Upper lobe of right lung (tissue), 1 donor: ENCODE results near the gene MED26. TPM values are rescaled to one million over a fixed set of nuclear protein-coding genes. Genes with fewer than 3 reads are reported as not detected.

ENCODE experiments used
- ATAC-seq: fragments of 200-7000 bp; cut with Tn5 transposase; one replicate; pipeline ENCODE4 v1.9.1; 2020; ENCODE audit warnings: mild to moderate bottlenecking, moderate library complexity
- DNase-seq: peaks from one replicate; pipeline ENCODE4 v3.0.0-alpha.2; 2020
- H3K27ac ChIP-seq: fragments of 200-600 bp; one replicate; pipeline ENCODE4 v1.8.0; 2022
- H3K27me3 ChIP-seq: fragments of 200-600 bp; one replicate; pipeline ENCODE4 v1.8.0; 2022; ENCODE audit warnings: mild to moderate bottlenecking
- H3K36me3 ChIP-seq: fragments of 200-600 bp; one replicate; pipeline ENCODE4 v1.8.0; 2022
- H3K4me1 ChIP-seq: fragments of 200-600 bp; one replicate; pipeline ENCODE4 v1.8.0; 2022
- H3K4me3 ChIP-seq: fragments of 200-600 bp; one replicate; pipeline ENCODE4 v1.8.0; 2022; ENCODE audit warnings: mild to moderate bottlenecking
- H3K9me3 ChIP-seq: fragments of 200-600 bp; one replicate; pipeline ENCODE4 v1.8.0; 2022
- intact Hi-C: fragments of 100-400 bp; cut with DNase I; formaldehyde crosslinking; loops from one replicate; pipeline ENCODE4 v1.11.0; 2022
- total RNA-seq: library from RNA; stranded (reverse); fragmentation: NEBNext Ultra II Directional; extraction: Animal tissue kit (Norgen Biotek cat#: 25700); gene quantifications from one replicate; pipeline ENCODE4 v1.2.1, GENCODE V29; 2021
- TF ChIP-seq, protein P1 (sequence below): fragments of 200-600 bp; IDR thresholded peaks from one replicate; pipeline ENCODE4 v1.8.0; 2022; ENCODE audit warnings: antibody characterized with exemption
- donor health status: DM: no; HTN: yes; CAD: no; lungs with severe emphysema.

Gene MED26
- total RNA-seq, 1 donor from 2014 or later: 13.4 TPM

GRCh38 chr19:16540948-16541347 is 87.1 kb downstream of the MED26 start:
- intact Hi-C loops: no loop called here
- H3K27ac ChIP-seq: no peak overlapping the region

GRCh38 chr19:16537111-16537510 is 90.9 kb downstream of the MED26 start:
- H3K9me3 ChIP-seq: no peaks in the 10 kb centered on the region
- no peaks in the 10 kb centered on the region for H3K27me3 ChIP-seq
- DNase-seq: no peak
- intact Hi-C loops: no loop called here
- peaks cover 18% of the 10 kb centered on the region for H3K4me1 ChIP-seq
- TF ChIP-seq, protein P1, sequence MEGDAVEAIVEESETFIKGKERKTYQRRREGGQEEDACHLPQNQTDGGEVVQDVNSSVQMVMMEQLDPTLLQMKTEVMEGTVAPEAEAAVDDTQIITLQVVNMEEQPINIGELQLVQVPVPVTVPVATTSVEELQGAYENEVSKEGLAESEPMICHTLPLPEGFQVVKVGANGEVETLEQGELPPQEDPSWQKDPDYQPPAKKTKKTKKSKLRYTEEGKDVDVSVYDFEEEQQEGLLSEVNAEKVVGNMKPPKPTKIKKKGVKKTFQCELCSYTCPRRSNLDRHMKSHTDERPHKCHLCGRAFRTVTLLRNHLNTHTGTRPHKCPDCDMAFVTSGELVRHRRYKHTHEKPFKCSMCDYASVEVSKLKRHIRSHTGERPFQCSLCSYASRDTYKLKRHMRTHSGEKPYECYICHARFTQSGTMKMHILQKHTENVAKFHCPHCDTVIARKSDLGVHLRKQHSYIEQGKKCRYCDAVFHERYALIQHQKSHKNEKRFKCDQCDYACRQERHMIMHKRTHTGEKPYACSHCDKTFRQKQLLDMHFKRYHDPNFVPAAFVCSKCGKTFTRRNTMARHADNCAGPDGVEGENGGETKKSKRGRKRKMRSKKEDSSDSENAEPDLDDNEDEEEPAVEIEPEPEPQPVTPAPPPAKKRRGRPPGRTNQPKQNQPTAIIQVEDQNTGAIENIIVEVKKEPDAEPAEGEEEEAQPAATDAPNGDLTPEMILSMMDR: no peak
- no peak overlapping the region for H3K4me3 ChIP-seq
- peaks cover 65% of the 10 kb centered on the region for H3K36me3 ChIP-seq
- no peak for ATAC-seq
- H3K27ac ChIP-seq: no peak overlapping the region

More at GRCh38 chr19:16540948-16541347, 87.1 kb downstream of the MED26 start:
- ATAC-seq (no peak), DNase-seq (no peak)
- TF ChIP-seq, protein P1: no peak
- Histone ChIP-seq H3K4me3 (peak overlapping the region; percentile 90), H3K27me3 (no peaks in the 10 kb centered on the region), H3K36me3 (peaks cover 26% of the 10 kb centered on the region), H3K9me3 (no peaks in the 10 kb centered on the region), H3K4me1 (peaks cover 31% of the 10 kb centered on the region)

GRCh38 chr19:16536130-16536529 is 91.9 kb downstream of the MED26 start:
- ATAC-seq: no peak
- no peaks in the 10 kb centered on the region for H3K9me3 ChIP-seq
- peaks cover 13% of the 10 kb centered on the region for H3K4me1 ChIP-seq
- no peak overlapping the region for H3K4me3 ChIP-seq
- no peaks in the 10 kb centered on the region for H3K27me3 ChIP-seq
- peaks cover 74% of the 10 kb centered on the region for H3K36me3 ChIP-seq
- no peak overlapping the region for H3K27ac ChIP-seq
- intact Hi-C loops: no loop called here
- no peak for DNase-seq
- TF ChIP-seq, protein P1: no peak

DNA sequence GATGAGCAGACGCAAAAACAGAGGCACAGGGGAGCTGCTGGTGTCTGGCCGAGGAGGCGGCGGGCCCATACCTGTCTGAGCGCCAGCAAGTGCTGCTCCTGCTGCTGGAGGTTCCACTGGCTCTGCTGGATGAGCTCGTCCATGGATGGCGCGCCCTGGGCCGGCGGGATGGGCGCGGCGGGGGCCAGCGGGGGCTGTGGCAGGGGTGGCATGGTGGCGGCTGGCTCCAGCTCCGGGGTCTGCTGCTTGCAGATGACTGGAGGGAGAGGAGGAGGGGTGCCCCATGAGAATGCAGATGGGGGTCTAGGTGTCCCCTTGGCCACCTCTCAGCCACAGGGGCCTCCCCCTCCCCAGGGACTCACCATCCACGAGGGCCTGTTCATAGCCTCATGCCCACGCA is 92.6 kb downstream of the MED26 start:
- Histone ChIP-seq H3K4me3 (no peak overlapping the region), H3K4me1 (peaks cover 5% of the 10 kb centered on the region), H3K9me3 (no peaks in the 10 kb centered on the region), H3K36me3 (peaks cover 82% of the 10 kb centered on the region), H3K27ac (no peak overlapping the region), H3K27me3 (no peaks in the 10 kb centered on the region)
- no peak for ATAC-seq
- TF ChIP-seq, protein P1: no peak
- no peak for DNase-seq
- intact Hi-C loops: no loop called here

GRCh38 chr19:16532440-16533234 is 95.4 kb downstream of the MED26 start:
- TF ChIP-seq, protein P1: no peak
- intact Hi-C loops: no loop called here
- Histone ChIP-seq H3K4me1 (no peaks in the 10 kb centered on the region), H3K27me3 (no peaks in the 10 kb centered on the region), H3K36me3 (peaks cover 98% of the 10 kb centered on the region), H3K4me3 (no peak overlapping the region), H3K9me3 (no peaks in the 10 kb centered on the region), H3K27ac (no peak overlapping the region)
- DNase-seq (no peak), ATAC-seq (no peak)

GRCh38 chr19:16531380-16531669 is 96.7 kb downstream of the MED26 start:
- ATAC-seq (no peak), DNase-seq (no peak)
- no peaks in the 10 kb centered on the region for H3K4me1 ChIP-seq
- TF ChIP-seq, protein P1: no peak
- H3K36me3 ChIP-seq: peaks cover 100% of the 10 kb centered on the region
- H3K27ac ChIP-seq: no peak overlapping the region
- H3K27me3 ChIP-seq: no peaks in the 10 kb centered on the region
- H3K4me3 ChIP-seq: no peak overlapping the region
- no peaks in the 10 kb centered on the region for H3K9me3 ChIP-seq
- intact Hi-C loops: no loop called here
